SK-N-MC (cell line): ENCODE measurements around the gene SSR4.

ENCODE experiments used
- EZH2 ChIP-seq: fragments of 200-600 bp; sonication (generic); IDR thresholded peaks from one replicate; pipeline ENCODE4 v1.6.1; 2017; ENCODE audit warnings: antibody characterized with exemption
- POLR2AphosphoS5 ChIP-seq: IDR thresholded peaks from 2 replicates; pipeline ENCODE4 v1.6.1; 2012; ENCODE audit warnings: mild to moderate bottlenecking, low read depth, low read length, borderline replicate concordance

- TF ChIP-seq EZH2 (no peak), POLR2AphosphoS5 (no peak)
Measured at GRCh38 chrX:153845842-153846241, 51.4 kb downstream of the SSR4 start.
